Activated T-helper 1 cell treated with anti-CD3 and anti-CD28 coated beads, Interleukin-2, amount 50 U/mL, for 16 hours (primary cell): ENCODE results near the gene MYH13.

Experiments used
- DNase-seq, 2 donors: peaks; one replicate each; pipeline ENCODE4 v3.0.0-alpha.2; 2020; ENCODE audit warnings: low read depth in 1 of 2, low spot score in 1 of 2

The MYH13 gene

DNA sequence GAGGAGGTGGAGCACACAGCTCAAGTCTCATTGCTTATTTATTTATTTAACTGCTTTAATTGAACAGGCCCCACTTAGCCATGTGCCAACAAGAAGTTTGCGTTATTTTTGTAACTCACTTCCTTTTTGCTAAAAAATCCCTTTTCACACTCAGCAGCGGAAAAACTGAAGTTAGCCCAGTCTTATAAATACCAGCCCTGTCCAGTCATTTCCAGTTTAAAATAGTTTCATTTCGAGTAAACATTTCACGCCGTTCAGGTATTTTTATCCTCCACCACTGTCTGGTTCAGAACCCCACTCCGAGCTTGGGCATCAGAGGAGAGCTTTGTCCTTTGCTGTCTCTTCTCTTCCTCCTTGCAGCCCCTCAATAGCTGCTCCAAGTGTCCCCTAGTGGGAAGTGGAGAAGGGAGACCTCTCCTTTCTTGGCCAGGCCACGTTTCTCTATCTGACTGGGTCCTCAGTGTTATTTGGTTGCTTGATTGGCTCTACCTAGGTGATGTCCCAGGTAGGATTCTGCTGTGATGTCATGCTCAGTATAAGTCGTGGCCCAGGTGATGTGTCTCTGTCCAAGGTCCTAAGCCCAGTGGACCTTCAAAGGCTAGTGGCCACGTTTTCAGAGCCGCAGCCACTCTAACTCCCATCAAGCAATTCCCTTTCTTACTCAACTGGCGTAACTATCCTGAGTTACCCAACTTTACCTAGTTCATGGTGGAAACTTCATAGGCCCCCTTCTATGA lies 121.4 kb downstream of the MYH13 start:
- no peak for DNase-seq
